GM12891 (cell line): ENCODE measurements around the gene ASB15.

ENCODE experiments used
- PAX5 ChIP-seq: IDR thresholded peaks from 2 replicates; pipeline ENCODE4 v1.6.1; 2011; ENCODE audit warnings: low read length, moderate library complexity, mild to moderate bottlenecking; ENCODE audit not compliant: insufficient read depth, severe bottlenecking
- POLR2A ChIP-seq: IDR thresholded peaks from 2 replicates; pipeline ENCODE4 v1.6.1; 2011; ENCODE audit warnings: low read depth, low read length, control low read depth
- POLR2AphosphoS5 ChIP-seq: IDR thresholded peaks from 2 replicates; pipeline ENCODE4 v1.6.1; 2011; ENCODE audit warnings: low read depth, low read length, control low read depth
- POU2F2 ChIP-seq: IDR thresholded peaks from 2 replicates; pipeline ENCODE4 v1.6.1; 2011; ENCODE audit warnings: low read depth, mild to moderate bottlenecking, control low read depth, low read length, moderate library complexity
- SPI1 ChIP-seq: IDR thresholded peaks from 2 replicates; pipeline ENCODE4 v1.6.1; 2011; ENCODE audit warnings: low read depth, low read length, control low read depth
- TAF1 ChIP-seq: IDR thresholded peaks from 2 replicates; pipeline ENCODE4 v1.6.1; 2011; ENCODE audit warnings: low read depth, low read length, control low read depth

GRCh38 chr7:123679614-123680013, 78.0 kb downstream of the ASB15 start:
- TF ChIP-seq POLR2AphosphoS5 (no peak), PAX5 (no peak), POLR2A (no peak), POU2F2 (no peak), TAF1 (no peak), SPI1 (no peak)
